ENCODE results near the gene SLC25A11.

- TF ChIP-seq CTCF (IDR thresholded peaks at IDR 0.05; ENCODE audit: insufficient read depth, low read depth, low read length) (no peak), EZH2 (IDR thresholded peaks at IDR 0.05; ENCODE audit: insufficient read depth, low read length) (no peak)
These were observed 40.3 kb downstream of the SLC25A11 start, which contains the start of gene C17orf107 for GRCh38 chr17:4899341-4900230.

Data from astrocyte (in vitro differentiated cells and primary cell).